CD4-positive, alpha-beta memory T cell (primary cell): ENCODE measurements around the gene CORO2B. TPM values are rescaled to one million over a fixed set of nuclear protein-coding genes. Genes with fewer than 3 reads are reported as not detected.

ENCODE experiments used
- CTCF ChIA-PET: fragments of 350-600 bp; sonication (Branson Sonifier 250); formaldehyde crosslinking; loops from one replicate; lab custom pipeline; 2021; ENCODE audit warnings: inconsistent platforms; ENCODE audit not compliant: partially characterized antibody; lab: Charles Lee
- POLR2A ChIA-PET: fragments of 350-600 bp; sonication (Branson Sonifier 250); formaldehyde crosslinking; loops from one replicate; lab custom pipeline; 2021; ENCODE audit not compliant: partially characterized antibody; lab: Charles Lee
- DNase-seq, 5 donors: peaks; one replicate each; pipeline versions ENCODE4 v3.0.0 to v3.0.0-alpha.2; 2020 to 2022; ENCODE audit warnings: mixed read lengths in 1 of 5
- H3K27ac ChIP-seq: one replicate; pipeline ENCODE4 v1.7.0; 2013; ENCODE audit warnings: low read depth, low read length
- H3K27me3 ChIP-seq: 2 replicates; pipeline ENCODE4 v1.7.0; 2013; ENCODE audit warnings: mild to moderate bottlenecking, low read length, moderate library complexity; ENCODE audit not compliant: insufficient read depth
- H3K36me3 ChIP-seq: 2 replicates; pipeline ENCODE4 v1.7.0; 2013; ENCODE audit warnings: mild to moderate bottlenecking, low read length, moderate library complexity; ENCODE audit not compliant: insufficient read depth
- H3K4me1 ChIP-seq: 2 replicates; pipeline ENCODE4 v1.7.0; 2013; ENCODE audit warnings: mild to moderate bottlenecking, low read length, moderate library complexity; ENCODE audit not compliant: insufficient read depth
- H3K4me3 ChIP-seq, 2 donors: one replicate each; pipeline ENCODE4 v1.7.0; 2013; ENCODE audit warnings: low read length in 2 of 2, mild to moderate bottlenecking in 1 of 2
- H3K9me3 ChIP-seq, 2 donors: one replicate each; pipeline ENCODE4 v1.7.0; 2013; ENCODE audit warnings: low read length in 2 of 2, control low read depth in 1 of 2; ENCODE audit not compliant: control insufficient read depth in 1 of 2
- H3K27ac Mint-ChIP-seq, 7 donors: one replicate each; pipeline ENCODE4 v1.8.0; 2020 to 2021; ENCODE audit warnings: mixed read lengths in 7 of 7, mild to moderate bottlenecking in 6 of 7, inconsistent platforms in 3 of 7, moderate library complexity in 3 of 7
- H3K27me3 Mint-ChIP-seq, 2 donors: one replicate each; pipeline ENCODE4 v1.8.0; 2020 to 2021; ENCODE audit warnings: mixed read lengths in 2 of 2
- H3K36me3 Mint-ChIP-seq, 2 donors: one replicate each; pipeline ENCODE4 v1.8.0; 2020 to 2021; ENCODE audit warnings: mixed read lengths in 2 of 2, inconsistent platforms in 1 of 2, mild to moderate bottlenecking in 1 of 2
- H3K4me1 Mint-ChIP-seq, 4 donors: one replicate each; pipeline ENCODE4 v1.8.0; 2020 to 2021; ENCODE audit warnings: mixed read lengths in 4 of 4, mild to moderate bottlenecking in 1 of 4
- H3K4me3 Mint-ChIP-seq, 8 donors: one replicate each; pipeline ENCODE4 v1.8.0; 2020 to 2021; ENCODE audit warnings: mixed read lengths in 8 of 8, mild to moderate bottlenecking in 7 of 8, moderate library complexity in 6 of 8, inconsistent platforms in 3 of 8
- H3K9me3 Mint-ChIP-seq, 8 donors: one replicate each; pipeline ENCODE4 v1.8.0; 2020 to 2021; ENCODE audit warnings: mixed read lengths in 8 of 8, mild to moderate bottlenecking in 5 of 8, inconsistent platforms in 3 of 8, moderate library complexity in 1 of 8
- intact Hi-C: fragments of 100-400 bp; cut with micrococcal nuclease; formaldehyde crosslinking; loops from one replicate; pipeline ENCODE4 v1.15.1; 2023
- polyA plus RNA-seq, 2 donors: library from polyadenylated mRNA; unstranded; fragments of 300-500 nt; fragmentation: Illumina TruSeq; gene quantifications; one replicate each; pipeline ENCODE4 v1.2.3, GENCODE V29; 2021
- total RNA-seq, 2 experiments: library from RNA; stranded (reverse); gene quantifications; one replicate each; pipeline ENCODE4 v1.2.3, GENCODE V29; 2021

CORO2B gene
- total and polyA plus RNA-seq, 4 experiments from 2014 or later, result not detected

- H3K4me3 Mint-ChIP-seq, result no peak overlapping the region
- H3K27ac Mint-ChIP-seq, result no peak overlapping the region
- no peaks in the 10 kb centered on the region for H3K9me3 Mint-ChIP-seq
- H3K4me1 Mint-ChIP-seq, result no peaks in the 10 kb centered on the region
- Histone ChIP-seq H3K27me3 (no peaks in the 10 kb centered on the region), H3K9me3 (no peaks in the 10 kb centered on the region), H3K4me3 (no peak overlapping the region), H3K36me3 (no peaks in the 10 kb centered on the region), H3K4me1 (no peaks in the 10 kb centered on the region), H3K27ac (no peak overlapping the region)
- peaks cover 8 to 22% of the 10 kb centered on the region in 2 donors for H3K27me3 Mint-ChIP-seq
- no peak for DNase-seq
- intact Hi-C loops, result no loop called here
- ChIA-PET CTCF (no interaction called here), POLR2A (no interaction called here)
- H3K36me3 Mint-ChIP-seq, result no peaks in the 10 kb centered on the region
Observed at GRCh38 chr15:68630211-68630555, 51.4 kb downstream of the CORO2B start.

- H3K36me3 ChIP-seq, result no peaks in the 10 kb centered on the region
- H3K27ac ChIP-seq, result no peak overlapping the region
- peaks cover 8 to 21% of the 10 kb centered on the region in 2 donors for H3K27me3 Mint-ChIP-seq
- no peak overlapping the region for H3K4me3 Mint-ChIP-seq
- intact Hi-C loops, result no loop called here
- ChIA-PET CTCF (interaction anchor here (1.0 to 1.5 kb wide), 2 partner anchors 43 to 245 kb away, joined by 3 to 4 read pairs; no protein-coding TSS in a partner anchor), POLR2A (no interaction called here)
- no peaks in the 10 kb centered on the region for H3K4me1 Mint-ChIP-seq
- no peaks in the 10 kb centered on the region for H3K27me3 ChIP-seq
- H3K36me3 Mint-ChIP-seq, result no peaks in the 10 kb centered on the region
- no peak overlapping the region for H3K4me3 ChIP-seq
- no peaks in the 10 kb centered on the region for H3K4me1 ChIP-seq
- no peaks in the 10 kb centered on the region for H3K9me3 Mint-ChIP-seq
- no peak overlapping the region for H3K27ac Mint-ChIP-seq
- H3K9me3 ChIP-seq, result no peaks in the 10 kb centered on the region
- DNase-seq, result no peak
Observed at GRCh38 chr15:68630836-68631235, 52.0 kb downstream of the CORO2B start.

GRCh38 chr15:68631601-68632051, 52.8 kb downstream of the CORO2B start:
- Histone ChIP-seq H3K27me3 (no peaks in the 10 kb centered on the region), H3K4me1 (no peaks in the 10 kb centered on the region), H3K9me3 (no peaks in the 10 kb centered on the region), H3K36me3 (no peaks in the 10 kb centered on the region), H3K4me3 (no peak overlapping the region), H3K27ac (no peak overlapping the region)
- no peak overlapping the region for H3K4me3 Mint-ChIP-seq
- POLR2A ChIA-PET, result no interaction called here
- DNase-seq, result no peak
- CTCF ChIA-PET, result interaction anchor here (1.0 to 1.5 kb wide), 2 partner anchors 42 to 245 kb away, joined by 3 to 4 read pairs; no protein-coding TSS in a partner anchor
- no peaks in the 10 kb centered on the region for H3K4me1 Mint-ChIP-seq
- H3K9me3 Mint-ChIP-seq, result no peaks in the 10 kb centered on the region
- no peak overlapping the region for H3K27ac Mint-ChIP-seq
- peaks cover 8 to 17% of the 10 kb centered on the region in 2 donors for H3K27me3 Mint-ChIP-seq
- intact Hi-C loops, result no loop called here
- no peaks in the 10 kb centered on the region for H3K36me3 Mint-ChIP-seq

GRCh38 chr15:68632101-68632500, 53.3 kb downstream of the CORO2B start:
- H3K36me3 Mint-ChIP-seq, result no peaks in the 10 kb centered on the region
- intact Hi-C loops, result no loop called here

GRCh38 chr15:68633231-68634121, 54.7 kb downstream of the CORO2B start:
- Mint-ChIP-seq H3K4me3 (no peak overlapping the region), H3K36me3 (no peaks in the 10 kb centered on the region), H3K4me1 (no peaks in the 10 kb centered on the region), H3K9me3 (no peaks in the 10 kb centered on the region), H3K27me3 (peaks cover 5 to 7% of the 10 kb centered on the region in 2 donors), H3K27ac (no peak overlapping the region)
- no peak for DNase-seq
- H3K9me3 ChIP-seq, result no peaks in the 10 kb centered on the region
- H3K4me3 ChIP-seq, result no peak overlapping the region
- H3K4me1 ChIP-seq, result no peaks in the 10 kb centered on the region
- H3K36me3 ChIP-seq, result no peaks in the 10 kb centered on the region
- H3K27me3 ChIP-seq, result no peaks in the 10 kb centered on the region
- H3K27ac ChIP-seq, result no peak overlapping the region
- ChIA-PET CTCF (no interaction called here), POLR2A (no interaction called here)
- intact Hi-C loops, result no loop called here

More at GRCh38 chr15:68632101-68632500, 53.3 kb downstream of the CORO2B start:
- Histone ChIP-seq H3K27ac (no peak overlapping the region), H3K36me3 (no peaks in the 10 kb centered on the region), H3K4me1 (no peaks in the 10 kb centered on the region), H3K9me3 (no peaks in the 10 kb centered on the region), H3K27me3 (no peaks in the 10 kb centered on the region), H3K4me3 (no peak overlapping the region)
- ChIA-PET CTCF (interaction anchor here (1.5 kb wide), 1 partner anchor 42 kb away, joined by 3 read pairs; no protein-coding TSS in a partner anchor), POLR2A (no interaction called here)
- Mint-ChIP-seq H3K27me3 (peaks cover 7 to 16% of the 10 kb centered on the region in 2 donors), H3K9me3 (no peaks in the 10 kb centered on the region), H3K4me3 (no peak overlapping the region), H3K4me1 (no peaks in the 10 kb centered on the region), H3K27ac (no peak overlapping the region)
- DNase-seq, result no peak

GRCh38 chr15:68634122-68634482, 55.3 kb downstream of the CORO2B start:
- H3K36me3 Mint-ChIP-seq, result no peaks in the 10 kb centered on the region
- H3K27ac Mint-ChIP-seq, result no peak overlapping the region
- ChIA-PET CTCF (no interaction called here), POLR2A (no interaction called here)
- Histone ChIP-seq H3K4me3 (no peak overlapping the region), H3K27ac (no peak overlapping the region), H3K27me3 (no peaks in the 10 kb centered on the region), H3K4me1 (no peaks in the 10 kb centered on the region), H3K9me3 (no peaks in the 10 kb centered on the region), H3K36me3 (no peaks in the 10 kb centered on the region)
- H3K27me3 Mint-ChIP-seq, result peaks cover 0 to 2% of the 10 kb centered on the region in 2 donors
- H3K4me1 Mint-ChIP-seq, result no peaks in the 10 kb centered on the region
- H3K9me3 Mint-ChIP-seq, result no peaks in the 10 kb centered on the region
- no peak overlapping the region for H3K4me3 Mint-ChIP-seq
- no peak for DNase-seq
- intact Hi-C loops, result no loop called here

- Mint-ChIP-seq H3K27ac (no peak overlapping the region), H3K9me3 (no peaks in the 10 kb centered on the region), H3K27me3 (no peaks in the 10 kb centered on the region), H3K4me1 (no peaks in the 10 kb centered on the region), H3K36me3 (no peaks in the 10 kb centered on the region), H3K4me3 (no peak overlapping the region)
- ChIA-PET POLR2A (no interaction called here), CTCF (no interaction called here)
- DNase-seq, result no peak
- Histone ChIP-seq H3K4me1 (no peaks in the 10 kb centered on the region), H3K27me3 (no peaks in the 10 kb centered on the region), H3K4me3 (no peak overlapping the region), H3K27ac (no peak overlapping the region), H3K36me3 (no peaks in the 10 kb centered on the region), H3K9me3 (no peaks in the 10 kb centered on the region)
- intact Hi-C loops, result no loop called here
Observed at GRCh38 chr15:68634531-68634930, 55.7 kb downstream of the CORO2B start.
